Lung (tissue), 12 donors: ENCODE measurements around the gene C1orf198. TPM values are rescaled to one million over a fixed set of nuclear protein-coding genes. Genes with fewer than 3 reads are reported as not detected.

Source experiments
- ATAC-seq: fragments of 200-7000 bp; cut with Tn5 transposase; one replicate; pipeline ENCODE4 v1.9.1; 2020; ENCODE audit warnings: moderate number of reproducible peaks; ENCODE audit not compliant: insufficient read depth, low FRiP score
- DNase-seq, 3 donors: peaks; one replicate each; pipeline ENCODE4 v3.0.0-alpha.2; 2013 to 2017
- H3K27ac ChIP-seq, 2 donors: one replicate each; pipeline ENCODE4 v1.5.1; 2013; ENCODE audit warnings: mild to moderate bottlenecking in 2 of 2, moderate library complexity in 2 of 2, control low read depth in 1 of 2, inconsistent platforms in 1 of 2, low read depth in 1 of 2, low read length in 1 of 2
- H3K27me3 ChIP-seq, 3 donors: one replicate each; pipeline ENCODE4 v1.5.1; 2013; ENCODE audit warnings: low read length in 2 of 3; ENCODE audit not compliant: control insufficient read depth in 3 of 3, insufficient read depth in 3 of 3
- H3K36me3 ChIP-seq, 4 donors: one replicate each; pipeline ENCODE4 v1.5.1; 2013; ENCODE audit warnings: low read length in 4 of 4, mild to moderate bottlenecking in 1 of 4, moderate library complexity in 1 of 4; ENCODE audit not compliant: control insufficient read depth in 4 of 4, insufficient read depth in 4 of 4
- H3K4me1 ChIP-seq, 5 donors: one replicate each; pipeline ENCODE4 v1.5.1; 2013; ENCODE audit warnings: low read length in 5 of 5, mild to moderate bottlenecking in 2 of 5, moderate library complexity in 1 of 5; ENCODE audit not compliant: control insufficient read depth in 5 of 5, insufficient read depth in 5 of 5
- H3K4me3 ChIP-seq: one replicate; pipeline ENCODE4 v1.5.1; 2013; ENCODE audit warnings: mild to moderate bottlenecking, control low read depth, moderate library complexity
- H3K9ac ChIP-seq, 2 donors: one replicate each; pipeline ENCODE4 v1.5.1; 2013; ENCODE audit warnings: low read length in 2 of 2, control low read depth in 1 of 2; ENCODE audit not compliant: insufficient read depth in 1 of 2
- H3K9me3 ChIP-seq, 4 donors: one replicate each; pipeline ENCODE4 v1.5.1; 2013; ENCODE audit warnings: low read length in 3 of 4, mild to moderate bottlenecking in 1 of 4, moderate library complexity in 1 of 4; ENCODE audit not compliant: control insufficient read depth in 4 of 4, insufficient read depth in 3 of 4
- WGBS, 2 donors: extraction: QIAGEN DNeasy Blood & Tissue Kit; methylation state at CpG; one replicate each; pipeline ENCODE4 v1.1.7; 2013; 5-methylcytosine and 5-hydroxymethylcytosine counted together
- polyA plus RNA-seq, 2 donors: library from polyadenylated mRNA; stranded (reverse); fragments of 200-250 nt; gene quantifications; one replicate each; pipeline ENCODE4 v1.2.1, GENCODE V29; 2013
- total RNA-seq, 2 donors: library from RNA; depleted of rRNA in 1 of 2; stranded (reverse); fragments of >200 nt in 1 of 2; gene quantifications; one replicate each; pipeline ENCODE4 v1.2.1, GENCODE V29; 2014 to 2021
- TF ChIP-seq, protein P1 (sequence below): IDR thresholded peaks from 2 replicates; pipeline ENCODE4 v1.5.1; 2012; ENCODE audit warnings: mild to moderate bottlenecking; ENCODE audit errors: control extremely low read depth, extremely low read depth
- donor health status: control.
- donor health status: control.
- donor health status: Bipolar disorder and iron deficiency.
- donor health status: healthy.
- donor health status: DM: yes; HTN: yes; CAD: no.

Gene C1orf198
- total and polyA plus RNA-seq, 4 donors, result 25.8 to 109 (median 49.7) TPM

DNA sequence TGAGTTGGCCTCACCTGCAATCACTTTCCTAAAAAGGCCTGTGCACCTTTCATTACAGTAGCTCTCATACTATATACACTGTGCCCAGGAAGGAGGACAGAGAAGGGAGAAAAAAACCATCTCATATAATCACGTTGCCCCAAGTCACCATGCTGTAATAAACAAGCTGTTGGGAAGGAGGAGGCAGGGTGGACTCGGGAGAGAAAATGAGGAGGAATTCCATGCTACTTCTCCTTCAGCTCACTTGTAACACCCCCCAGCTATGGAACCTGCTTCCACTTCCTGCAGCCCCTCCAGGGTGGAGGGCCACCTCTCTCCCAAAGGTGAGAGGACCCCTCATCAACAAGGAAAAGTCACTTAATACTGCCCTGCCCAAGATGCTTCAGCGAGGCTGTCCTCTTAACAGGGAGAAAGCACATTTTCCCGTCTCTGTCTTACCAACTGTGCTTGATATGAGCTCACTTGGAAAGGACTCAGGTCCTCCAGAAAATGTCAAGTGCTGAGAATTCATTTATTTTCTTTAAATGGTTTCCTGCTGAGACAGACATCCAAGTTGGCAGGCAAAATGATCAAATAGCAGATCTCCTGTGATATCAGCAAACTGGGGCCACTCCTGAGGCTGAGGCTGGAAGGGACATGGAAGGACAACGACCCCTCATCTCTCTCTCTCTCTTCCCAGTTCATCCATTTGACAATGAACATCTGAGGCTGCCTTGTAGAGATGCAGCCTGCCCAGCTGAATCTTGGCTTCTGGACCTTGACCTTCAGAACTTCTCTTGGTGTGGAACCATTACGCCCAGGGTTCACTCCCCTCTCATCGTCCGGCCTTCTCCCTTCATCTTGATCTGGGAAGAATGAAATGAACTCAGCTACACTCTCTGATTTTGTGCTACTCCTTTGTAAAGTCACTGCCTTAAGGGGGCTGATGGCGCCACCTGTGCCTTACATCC, 67.2 kb downstream of the C1orf198 start:
- WGBS, 2 donors, result 71 to 85% methylated on average over 9 of the region's 9 CpGs
- DNase-seq, result no peak
- H3K36me3 ChIP-seq, result no peaks in the 10 kb centered on the region
- no peaks in the 10 kb centered on the region for H3K4me1 ChIP-seq
- H3K27ac ChIP-seq, result no peak overlapping the region
- H3K9me3 ChIP-seq, result no peaks in the 10 kb centered on the region
- no peak for ATAC-seq
- TF ChIP-seq, protein P1, sequence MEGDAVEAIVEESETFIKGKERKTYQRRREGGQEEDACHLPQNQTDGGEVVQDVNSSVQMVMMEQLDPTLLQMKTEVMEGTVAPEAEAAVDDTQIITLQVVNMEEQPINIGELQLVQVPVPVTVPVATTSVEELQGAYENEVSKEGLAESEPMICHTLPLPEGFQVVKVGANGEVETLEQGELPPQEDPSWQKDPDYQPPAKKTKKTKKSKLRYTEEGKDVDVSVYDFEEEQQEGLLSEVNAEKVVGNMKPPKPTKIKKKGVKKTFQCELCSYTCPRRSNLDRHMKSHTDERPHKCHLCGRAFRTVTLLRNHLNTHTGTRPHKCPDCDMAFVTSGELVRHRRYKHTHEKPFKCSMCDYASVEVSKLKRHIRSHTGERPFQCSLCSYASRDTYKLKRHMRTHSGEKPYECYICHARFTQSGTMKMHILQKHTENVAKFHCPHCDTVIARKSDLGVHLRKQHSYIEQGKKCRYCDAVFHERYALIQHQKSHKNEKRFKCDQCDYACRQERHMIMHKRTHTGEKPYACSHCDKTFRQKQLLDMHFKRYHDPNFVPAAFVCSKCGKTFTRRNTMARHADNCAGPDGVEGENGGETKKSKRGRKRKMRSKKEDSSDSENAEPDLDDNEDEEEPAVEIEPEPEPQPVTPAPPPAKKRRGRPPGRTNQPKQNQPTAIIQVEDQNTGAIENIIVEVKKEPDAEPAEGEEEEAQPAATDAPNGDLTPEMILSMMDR, result no peak
- H3K4me3 ChIP-seq, result no peak overlapping the region
- H3K27me3 ChIP-seq, result no peaks in the 10 kb centered on the region
- no peak overlapping the region for H3K9ac ChIP-seq

DNA sequence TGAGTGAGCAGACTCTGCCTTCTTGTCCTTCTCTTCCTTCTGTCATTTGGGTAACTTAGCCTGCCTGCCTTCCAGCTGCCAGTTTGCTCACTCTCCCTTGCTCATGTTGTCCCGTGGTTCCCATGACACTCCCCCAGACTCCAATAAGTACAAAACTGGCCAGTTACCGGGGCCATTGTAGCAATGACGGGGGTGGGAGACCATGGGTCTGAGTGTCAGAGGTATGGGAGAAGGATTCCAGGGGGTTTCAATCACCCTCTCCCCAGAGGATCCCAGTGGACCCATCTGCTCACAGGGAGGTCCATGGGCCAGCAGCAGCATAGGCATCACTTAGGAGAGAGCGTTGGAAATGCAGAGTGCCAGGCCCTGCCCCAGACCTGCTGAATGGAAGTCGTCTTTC, 69.8 kb downstream of the C1orf198 start:
- Histone ChIP-seq H3K36me3 (no peaks in the 10 kb centered on the region), H3K27me3 (no peaks in the 10 kb centered on the region), H3K4me1 (peaks cover 0 to 13% (median 0%) of the 10 kb centered on the region in 5 donors), H3K4me3 (no peak overlapping the region), H3K27ac (no peak overlapping the region), H3K9me3 (no peaks in the 10 kb centered on the region), H3K9ac (no peak overlapping the region)
- DNase-seq (no peak), ATAC-seq (no peak)
- 85 to 88% methylated on average over 5 of the region's 5 CpGs for WGBS, 2 donors
- TF ChIP-seq, protein P1, result no peak

DNA sequence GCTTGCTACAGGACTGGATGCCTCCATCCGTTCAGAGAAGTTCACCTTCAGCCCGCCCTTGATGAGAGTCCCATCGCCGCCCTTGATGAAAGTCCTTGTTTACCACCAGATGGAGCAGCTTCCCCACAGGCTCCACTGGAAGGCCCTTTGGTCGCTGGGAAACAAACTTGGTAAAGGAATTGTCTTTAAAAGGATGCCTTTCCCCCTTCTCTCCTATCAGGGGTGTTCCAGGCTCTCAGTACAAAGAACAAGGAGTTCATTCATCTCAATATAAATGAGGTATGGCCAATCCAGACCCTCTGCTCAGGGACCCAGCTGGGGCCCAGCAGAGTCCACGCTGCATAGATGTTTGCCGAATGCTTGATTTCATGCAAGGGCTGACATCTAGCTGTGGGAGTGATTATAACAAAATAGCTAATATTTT, 70.4 kb downstream of the C1orf198 start:
- ATAC-seq (peak; percentile 59), DNase-seq (peak; percentile 69 to 80 (median 78))
- WGBS, 2 donors, result 31 to 35% methylated on average over 7 of the region's 7 CpGs
- Histone ChIP-seq H3K4me3 (no peak overlapping the region), H3K27ac (no peak overlapping the region), H3K36me3 (no peaks in the 10 kb centered on the region), H3K9ac (no peak overlapping the region), H3K9me3 (no peaks in the 10 kb centered on the region), H3K4me1 (peaks cover 0 to 14% (median 0%) of the 10 kb centered on the region in 5 donors), H3K27me3 (no peaks in the 10 kb centered on the region)
- TF ChIP-seq, protein P1, result peak; percentile 27
